Measurements from ENCODE around the gene DSCAML1. TPM values are rescaled to one million over a fixed set of nuclear protein-coding genes. Genes with fewer than 3 reads are reported as not detected.

Gene DSCAML1
- total RNA-seq, 1 donor from 2014 or later: 0.95 TPM

DNA sequence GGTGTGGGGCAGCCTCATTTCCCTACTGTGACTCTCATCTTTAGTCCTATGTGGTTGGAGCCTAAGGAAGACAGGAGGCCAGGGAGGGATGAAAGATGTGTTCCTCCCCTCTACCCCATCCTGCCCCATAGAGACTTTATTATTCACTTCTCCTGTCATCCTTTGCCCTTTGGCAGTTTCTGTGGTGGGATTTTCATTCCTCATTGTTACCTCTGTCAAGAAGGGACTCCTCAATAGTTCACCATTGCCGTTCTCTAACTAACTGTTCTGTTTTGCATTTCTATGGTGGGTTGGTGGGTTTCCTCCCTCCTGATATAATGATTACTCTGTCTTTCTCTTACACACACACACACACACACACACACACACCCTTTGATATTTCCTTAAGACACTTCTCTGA lies 202.3 kb downstream of the DSCAML1 start:
- H3K4me3 ChIP-seq: no peak overlapping the region
- H3K36me3 ChIP-seq: no peaks in the 10 kb centered on the region
- no peaks in the 10 kb centered on the region for H3K9me3 ChIP-seq
- TF ChIP-seq, protein P1, sequence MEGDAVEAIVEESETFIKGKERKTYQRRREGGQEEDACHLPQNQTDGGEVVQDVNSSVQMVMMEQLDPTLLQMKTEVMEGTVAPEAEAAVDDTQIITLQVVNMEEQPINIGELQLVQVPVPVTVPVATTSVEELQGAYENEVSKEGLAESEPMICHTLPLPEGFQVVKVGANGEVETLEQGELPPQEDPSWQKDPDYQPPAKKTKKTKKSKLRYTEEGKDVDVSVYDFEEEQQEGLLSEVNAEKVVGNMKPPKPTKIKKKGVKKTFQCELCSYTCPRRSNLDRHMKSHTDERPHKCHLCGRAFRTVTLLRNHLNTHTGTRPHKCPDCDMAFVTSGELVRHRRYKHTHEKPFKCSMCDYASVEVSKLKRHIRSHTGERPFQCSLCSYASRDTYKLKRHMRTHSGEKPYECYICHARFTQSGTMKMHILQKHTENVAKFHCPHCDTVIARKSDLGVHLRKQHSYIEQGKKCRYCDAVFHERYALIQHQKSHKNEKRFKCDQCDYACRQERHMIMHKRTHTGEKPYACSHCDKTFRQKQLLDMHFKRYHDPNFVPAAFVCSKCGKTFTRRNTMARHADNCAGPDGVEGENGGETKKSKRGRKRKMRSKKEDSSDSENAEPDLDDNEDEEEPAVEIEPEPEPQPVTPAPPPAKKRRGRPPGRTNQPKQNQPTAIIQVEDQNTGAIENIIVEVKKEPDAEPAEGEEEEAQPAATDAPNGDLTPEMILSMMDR (IDR thresholded peaks at IDR 0.05): no peak
- no peaks in the 10 kb centered on the region for H3K4me1 ChIP-seq
- H3K27me3 ChIP-seq (ENCODE audit: low read depth): peaks cover 1% of the 10 kb centered on the region
- no peak overlapping the region for H3K27ac ChIP-seq
- DNase-seq: no peak
- no peak for ATAC-seq
- intact Hi-C loops (cut with DNase I): no loop called here

DNA sequence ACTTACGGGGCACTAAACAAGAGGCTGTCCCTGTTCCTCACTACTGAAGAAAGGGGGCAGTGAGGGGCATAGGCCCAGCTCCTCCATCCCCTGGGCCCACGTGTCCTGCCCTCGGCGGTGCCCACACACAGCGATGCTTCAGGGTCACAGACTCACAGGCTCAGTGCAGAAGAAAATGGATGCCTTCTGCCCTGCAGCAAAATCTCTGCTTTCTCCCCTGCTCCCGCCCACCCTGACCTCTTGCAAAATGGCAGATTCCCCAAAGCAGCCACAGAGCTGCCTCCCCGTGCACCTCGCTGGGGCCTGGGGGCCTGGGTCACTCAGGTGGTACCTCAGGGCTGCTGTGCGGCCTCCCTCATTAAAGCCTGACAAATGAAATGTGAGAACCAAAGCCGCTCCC lies 204.0 kb downstream of the DSCAML1 start:
- TF ChIP-seq, protein P1 (IDR thresholded peaks at IDR 0.05): no peak
- H3K4me1 ChIP-seq: no peaks in the 10 kb centered on the region
- no peak overlapping the region for H3K4me3 ChIP-seq
- no peak overlapping the region for H3K27ac ChIP-seq
- DNase-seq (no peak), ATAC-seq (no peak)
- no peaks in the 10 kb centered on the region for H3K36me3 ChIP-seq
- intact Hi-C loops (cut with DNase I): no loop called here
- peaks cover 2% of the 10 kb centered on the region for H3K27me3 ChIP-seq (ENCODE audit: low read depth)
- no peaks in the 10 kb centered on the region for H3K9me3 ChIP-seq

DNA sequence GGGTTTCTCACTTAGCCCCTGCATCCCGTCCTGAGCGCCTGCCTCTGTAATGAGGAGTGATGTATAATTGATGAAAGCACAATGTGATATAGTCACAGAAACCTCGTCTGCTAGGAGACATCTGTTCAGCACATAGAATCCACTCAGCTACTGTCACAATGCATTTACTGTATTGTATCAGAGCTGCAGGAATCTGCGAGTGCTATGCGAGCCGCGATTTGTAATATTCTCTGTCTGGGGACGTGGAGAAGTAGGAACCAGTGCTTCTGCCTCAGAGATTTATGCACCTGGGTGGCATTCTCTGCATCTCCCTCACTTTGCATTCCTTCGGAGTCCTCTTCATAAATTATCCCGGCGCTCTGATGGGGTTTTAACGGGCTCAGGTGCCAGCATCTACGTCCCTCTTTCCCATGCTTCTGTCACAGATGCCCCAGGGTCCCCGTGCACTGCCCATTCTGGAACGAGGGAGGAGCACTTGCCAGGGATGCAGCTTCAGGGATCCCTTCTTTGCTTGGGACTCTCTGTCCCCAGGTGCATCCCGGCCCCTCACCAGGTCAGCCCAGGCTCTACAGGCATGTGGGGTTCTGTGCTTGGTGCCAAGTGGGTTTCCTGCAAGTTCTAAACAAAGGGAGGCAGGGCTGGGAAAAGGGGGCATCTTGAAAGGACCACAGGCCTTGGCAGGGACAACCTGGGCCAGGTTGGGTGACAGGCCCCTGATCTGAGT lies 205.5 kb downstream of the DSCAML1 start:
- DNase-seq: no peak
- H3K4me3 ChIP-seq: no peak overlapping the region
- no peak overlapping the region for H3K27ac ChIP-seq
- ATAC-seq: no peak
- H3K4me1 ChIP-seq: no peaks in the 10 kb centered on the region
- peaks cover 4% of the 10 kb centered on the region for H3K27me3 ChIP-seq (ENCODE audit: low read depth)
- no peaks in the 10 kb centered on the region for H3K9me3 ChIP-seq
- intact Hi-C loops (cut with DNase I): no loop called here
- H3K36me3 ChIP-seq: no peaks in the 10 kb centered on the region
- TF ChIP-seq, protein P1 (IDR thresholded peaks at IDR 0.05): no peak

DNA sequence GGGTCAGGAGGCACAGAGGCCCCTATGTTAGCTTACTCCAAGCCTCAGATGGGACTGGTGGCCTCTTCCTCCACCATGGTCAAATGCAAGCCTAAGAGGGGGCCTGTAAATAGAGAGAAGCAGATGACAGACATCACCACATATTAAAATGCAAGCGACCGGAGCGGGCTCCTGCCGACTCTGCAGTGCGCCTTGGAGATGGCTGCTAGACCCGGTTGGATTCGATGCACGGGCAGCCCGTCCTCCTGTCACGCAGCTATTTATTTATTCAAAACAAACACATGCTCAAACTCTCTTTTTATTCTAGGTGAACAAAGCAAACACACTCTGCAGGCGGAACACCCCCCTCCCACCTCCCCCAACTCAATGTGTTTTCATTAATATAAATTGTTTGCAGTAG lies 208.0 kb downstream of the DSCAML1 start:
- H3K27me3 ChIP-seq (ENCODE audit: low read depth): peaks cover 4% of the 10 kb centered on the region
- no peaks in the 10 kb centered on the region for H3K36me3 ChIP-seq
- no peak overlapping the region for H3K27ac ChIP-seq
- intact Hi-C loops (cut with DNase I): no loop called here
- ATAC-seq: no peak
- H3K4me3 ChIP-seq: no peak overlapping the region
- DNase-seq: no peak
- TF ChIP-seq, protein P1 (IDR thresholded peaks at IDR 0.05): no peak
- H3K9me3 ChIP-seq: no peaks in the 10 kb centered on the region
- no peaks in the 10 kb centered on the region for H3K4me1 ChIP-seq

DNA sequence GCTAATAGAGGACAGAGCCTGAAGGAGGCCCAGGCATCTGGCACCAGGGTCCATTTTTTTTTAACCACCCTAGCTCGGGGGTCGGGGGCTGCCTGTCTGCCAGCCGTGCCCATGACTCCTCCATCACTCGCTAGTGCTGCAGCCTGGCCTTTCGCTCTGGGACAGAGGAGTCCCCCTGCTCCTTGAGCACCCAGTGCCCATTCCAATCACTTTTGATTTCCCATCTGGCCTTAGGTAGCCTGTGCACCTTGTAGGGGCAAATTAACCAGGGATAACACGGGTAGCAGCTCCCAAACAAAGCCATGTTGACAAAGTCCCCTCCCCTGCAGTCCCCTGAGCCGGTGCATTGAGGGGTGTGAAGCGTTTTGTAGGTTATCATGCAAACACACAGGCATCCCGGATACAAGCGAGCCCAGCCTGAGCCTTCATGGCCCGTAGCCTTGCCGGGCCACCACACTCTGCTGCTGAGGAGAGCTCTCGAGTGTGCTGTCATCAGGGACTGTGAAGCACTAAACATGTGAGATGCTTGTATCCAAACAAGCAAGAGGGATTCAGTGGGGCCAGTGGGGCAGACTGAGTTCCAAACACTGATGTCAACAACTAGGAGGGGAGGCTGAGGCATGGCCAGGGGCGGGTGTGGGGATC lies 208.7 kb downstream of the DSCAML1 start:
- DNase-seq: no peak

More for the DNA sequence above, 208.7 kb downstream of the DSCAML1 start:
- TF ChIP-seq, protein P1 (IDR thresholded peaks at IDR 0.05): no peak
- ATAC-seq: no peak
- Histone ChIP-seq H3K27me3 (ENCODE audit: low read depth) (peaks cover 4% of the 10 kb centered on the region), H3K4me3 (no peak overlapping the region), H3K36me3 (no peaks in the 10 kb centered on the region), H3K27ac (no peak overlapping the region), H3K9me3 (no peaks in the 10 kb centered on the region), H3K4me1 (no peaks in the 10 kb centered on the region)
- intact Hi-C loops (cut with DNase I): no loop called here

Measured in lower lobe of right lung (tissue), 2 donors.